ENCODE data around the gene DLGAP1. TPM values are rescaled to one million over a fixed set of nuclear protein-coding genes. Genes with fewer than 3 reads are reported as not detected.
"Not testable (repeated sequence)": the region's sequence is repeated elsewhere in the genome, so short reads cannot be mapped to it uniquely, and the experiment has no call there.

The DLGAP1 gene
- total RNA-seq, 1 donor from 2014 or later, result 2.0 TPM

DNA sequence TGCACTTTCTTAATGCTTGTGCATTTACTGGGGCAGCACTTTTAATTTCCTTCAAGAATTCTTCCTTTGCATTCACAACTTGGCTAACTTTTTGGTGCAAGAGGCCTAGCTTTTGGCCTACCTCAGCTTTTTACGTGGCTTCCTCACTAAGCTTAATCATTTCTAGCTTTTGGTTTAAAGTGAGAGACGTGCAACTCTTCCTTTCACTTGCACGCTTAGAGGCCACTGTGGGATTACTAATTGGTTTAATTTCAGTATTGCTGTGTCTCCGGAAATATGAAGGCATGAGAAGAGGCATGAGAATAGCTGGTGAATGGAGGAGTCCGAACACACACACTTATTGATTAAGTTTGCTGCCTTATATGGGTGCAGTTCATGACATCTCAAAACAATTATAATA, 354.1 kb downstream of the DLGAP1 start:
- no peak for DNase-seq (ENCODE audit: extremely low read depth, low read depth, low spot score)

DNA sequence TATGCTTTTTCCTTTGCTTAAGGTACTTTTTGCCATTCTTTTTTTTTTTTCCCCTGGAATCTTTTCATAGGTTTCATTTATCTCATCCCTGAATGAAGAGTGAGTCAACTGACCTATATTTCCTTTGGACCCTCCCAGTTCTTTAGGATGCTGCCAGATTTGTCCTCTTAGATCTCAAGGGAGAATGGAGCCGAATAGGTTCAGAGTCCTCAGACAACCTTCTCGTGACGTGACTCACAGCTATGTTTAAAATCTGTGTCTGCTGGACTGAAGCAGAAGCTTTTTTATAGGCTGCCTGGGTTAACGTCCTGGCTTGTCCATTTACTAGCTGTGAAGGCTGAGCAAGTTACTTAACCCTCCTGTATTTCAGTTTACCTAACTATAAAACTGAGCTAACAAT, 358.6 kb downstream of the DLGAP1 start:
- no peak for DNase-seq (ENCODE audit: extremely low read depth, low read depth, low spot score)

DNA sequence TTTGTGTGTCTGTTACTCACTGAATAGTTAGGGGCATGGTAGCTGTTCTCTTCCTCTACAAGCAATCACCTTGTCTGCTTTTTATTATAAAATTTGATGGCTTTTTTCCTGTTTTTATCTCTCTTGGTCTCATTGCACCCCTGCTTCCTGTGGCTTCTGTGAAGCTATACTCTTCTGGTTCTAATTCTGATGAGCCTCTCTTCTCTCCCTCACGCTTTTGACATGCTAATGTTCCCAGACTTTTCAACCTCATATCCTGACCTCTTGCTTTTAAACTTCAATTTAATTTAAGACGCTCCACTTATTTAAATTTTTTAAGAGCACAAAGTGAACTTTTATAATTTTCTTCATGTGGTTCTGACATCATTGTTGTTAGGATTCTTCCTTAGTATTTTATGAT, 361.4 kb downstream of the DLGAP1 start:
- DNase-seq (ENCODE audit: extremely low read depth, low read depth, low spot score), result no peak

DNA sequence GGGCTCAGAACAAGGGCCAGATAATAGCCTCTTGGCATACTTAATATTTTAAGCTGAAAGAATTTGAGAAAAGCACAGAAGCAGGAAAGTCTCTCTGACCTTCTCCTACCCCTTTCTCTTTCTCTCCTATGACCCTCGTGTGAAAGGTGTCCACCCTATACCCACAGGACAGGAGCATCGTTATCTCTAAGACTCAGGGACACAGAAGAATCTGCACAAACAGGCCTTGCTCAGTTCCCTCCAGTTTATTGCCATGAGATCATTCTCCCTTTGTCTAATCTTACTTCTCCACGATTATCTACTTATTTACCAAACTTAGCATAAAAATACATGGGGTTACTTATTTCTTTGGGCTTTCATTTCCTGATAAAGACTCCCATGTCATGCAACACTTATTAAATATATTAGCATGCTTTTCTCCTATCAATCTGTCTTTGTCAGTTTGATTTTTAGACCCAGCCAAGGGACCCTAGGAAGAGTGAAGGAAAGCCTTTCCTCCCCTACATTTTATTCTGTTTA, 370.7 kb downstream of the DLGAP1 start:
- no peak for DNase-seq (ENCODE audit: extremely low read depth, low read depth, low spot score)

DNA sequence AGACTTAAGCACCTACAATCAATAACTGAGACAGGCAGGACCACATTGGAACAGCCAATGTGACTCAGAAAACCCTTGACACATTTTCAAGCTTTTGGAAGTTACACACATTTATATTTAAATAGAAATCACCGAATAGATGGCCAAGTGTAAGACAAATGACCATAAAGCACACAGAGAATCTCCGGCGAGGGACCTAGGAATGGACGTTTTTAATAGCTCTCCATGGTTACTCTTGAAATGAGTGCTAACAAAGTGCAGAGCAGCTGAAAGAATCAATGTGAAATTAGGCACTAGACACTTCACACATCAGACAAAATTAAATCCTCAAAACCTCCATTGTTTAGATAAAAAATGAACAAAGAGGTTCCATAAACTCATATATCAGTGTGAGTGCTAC, 376.9 kb downstream of the DLGAP1 start:
- DNase-seq (ENCODE audit: extremely low read depth, low read depth, low spot score), result no peak

GRCh38 chr18:4077721-4078120, 377.4 kb downstream of the DLGAP1 start:
- DNase-seq (ENCODE audit: extremely low read depth, low read depth, low spot score), result no peak

- DNase-seq (ENCODE audit: extremely low read depth, low read depth, low spot score), result no peak
Observed at GRCh38 chr18:4077204-4077603, 377.9 kb downstream of the DLGAP1 start.

- no peak for DNase-seq (ENCODE audit: extremely low read depth, low read depth, low spot score)
Observed at GRCh38 chr18:4074647-4075046, 380.5 kb downstream of the DLGAP1 start.

DNA sequence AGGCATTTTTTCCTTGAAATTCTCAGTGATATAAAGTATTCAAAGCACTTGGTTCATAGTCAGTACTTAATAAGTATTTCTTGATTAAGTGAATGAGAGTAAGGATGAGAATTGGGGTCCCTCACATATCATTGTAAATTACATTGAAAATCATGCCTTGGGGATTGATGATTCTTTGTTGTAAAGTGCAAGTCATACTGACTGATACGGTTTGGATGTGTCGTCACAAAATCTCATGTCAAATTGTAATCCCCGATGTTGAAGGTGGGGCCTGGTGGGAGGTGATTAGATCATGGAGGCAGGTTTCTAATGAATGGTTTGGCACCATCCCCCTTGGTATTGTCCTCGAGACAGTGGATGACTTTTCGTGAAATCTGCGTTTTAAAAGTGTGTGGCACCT, 385.9 kb downstream of the DLGAP1 start:
- no peak for DNase-seq (ENCODE audit: extremely low read depth, low read depth, low spot score)

GRCh38 chr18:4068552-4069158, 386.5 kb downstream of the DLGAP1 start:
- DNase-seq (ENCODE audit: extremely low read depth, low read depth, low spot score), result peak; percentile 37

GRCh38 chr18:4063545-4063944, 391.6 kb downstream of the DLGAP1 start:
- DNase-seq (ENCODE audit: extremely low read depth, low read depth, low spot score), result no peak

DNA sequence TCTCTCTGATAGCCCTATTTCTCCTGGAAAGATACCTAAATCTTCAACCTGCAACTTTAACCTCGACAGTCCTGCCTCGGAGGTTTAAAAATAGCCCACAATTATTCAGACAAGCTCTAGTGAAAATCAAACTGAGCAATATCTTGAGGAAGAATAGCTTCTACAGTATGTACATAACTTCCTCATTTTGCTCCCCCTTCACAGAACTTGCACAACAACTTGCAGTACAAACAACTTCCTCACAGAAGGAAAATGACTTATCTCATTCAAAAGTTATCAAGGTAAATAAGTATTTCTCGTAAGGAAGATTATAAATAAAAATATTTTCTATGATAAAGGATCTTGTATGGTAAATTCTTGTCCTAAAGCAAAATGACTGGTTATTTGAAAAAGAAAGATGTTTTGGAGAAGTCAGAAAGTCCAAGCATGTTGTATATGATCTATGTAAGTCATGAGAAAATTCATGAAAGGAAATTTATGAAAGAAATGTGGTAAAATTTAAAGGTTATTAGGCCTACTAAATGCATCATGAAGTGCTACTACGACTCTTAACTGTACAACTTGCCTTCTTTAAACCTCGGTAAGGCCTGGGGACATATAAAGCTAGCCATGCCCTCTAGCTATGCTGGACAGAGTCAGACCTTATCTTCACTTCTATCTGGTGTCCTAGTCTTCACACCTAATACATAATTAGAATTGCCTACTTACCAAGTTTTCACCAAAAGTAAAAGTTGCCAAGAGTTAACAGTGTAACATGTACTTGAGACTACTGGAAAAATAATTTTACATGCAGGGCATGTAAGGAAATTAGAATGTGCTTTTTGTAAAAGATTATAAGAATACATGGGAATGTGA, 394.5 kb downstream of the DLGAP1 start:
- DNase-seq (ENCODE audit: extremely low read depth, low read depth, low spot score), result no peak

DNA sequence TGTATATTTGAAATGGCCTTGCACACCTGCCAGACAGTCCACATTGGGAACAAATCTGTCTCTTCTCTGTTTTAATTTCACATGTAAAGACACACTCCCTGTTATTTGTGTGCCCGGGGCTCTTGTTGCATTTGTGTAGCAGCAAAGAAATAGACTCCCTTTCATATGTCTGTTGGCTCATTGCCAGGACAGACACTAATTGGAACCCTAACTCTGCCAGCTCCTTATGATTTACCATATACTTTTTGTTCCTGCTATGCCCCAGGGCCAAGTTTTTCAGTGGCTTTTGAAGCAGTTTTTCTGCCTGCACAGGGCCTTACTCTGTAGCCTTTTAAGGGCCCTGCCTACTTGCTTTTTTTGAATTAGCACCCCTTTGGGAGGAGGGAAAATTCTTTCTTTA, 396.9 kb downstream of the DLGAP1 start:
- no peak for DNase-seq (ENCODE audit: extremely low read depth, low read depth, low spot score)

- no peak for DNase-seq (ENCODE audit: extremely low read depth, low read depth, low spot score)
Observed at GRCh38 chr18:4040391-4041092, 414.6 kb downstream of the DLGAP1 start.

DNA sequence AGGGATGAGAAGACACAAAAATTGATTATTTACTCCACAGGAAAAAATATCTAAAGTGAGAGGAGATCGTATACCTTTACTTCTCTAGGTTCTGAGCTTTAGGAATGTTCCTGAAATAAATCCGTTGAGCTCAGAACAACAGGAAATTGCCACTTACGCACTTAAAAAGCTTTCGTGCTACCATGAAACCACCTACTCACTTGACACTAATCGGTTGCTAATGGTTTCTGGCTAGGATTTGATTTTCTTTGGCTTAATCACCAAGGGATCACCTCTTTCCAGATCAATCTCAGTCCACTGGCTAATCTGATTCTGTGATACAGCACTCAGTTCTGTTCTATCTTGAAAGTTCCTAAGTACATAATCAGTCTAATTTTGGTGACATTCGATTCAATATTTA, 419.6 kb downstream of the DLGAP1 start:
- DNase-seq (ENCODE audit: extremely low read depth, low read depth, low spot score), result no peak

DNA sequence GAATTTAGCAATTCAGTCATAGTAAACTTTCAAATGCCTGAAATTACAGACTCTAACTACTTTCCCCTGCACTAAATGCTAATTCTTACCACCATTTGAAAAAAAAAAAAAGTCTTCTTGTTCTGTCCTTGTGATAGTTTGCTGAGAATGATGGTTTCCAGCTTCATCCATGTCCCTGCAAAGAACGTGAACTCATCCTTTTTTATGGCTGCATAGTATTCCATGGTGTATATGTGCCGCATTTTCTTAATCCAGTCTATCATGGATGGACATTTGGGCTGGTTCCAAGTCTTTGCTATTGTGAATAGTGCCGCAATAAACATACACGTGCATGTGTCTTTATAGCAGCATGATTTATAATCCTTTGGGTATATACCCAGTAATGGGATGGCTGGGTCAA, 420.3 kb downstream of the DLGAP1 start:
- not testable (repeated sequence) for DNase-seq (ENCODE audit: extremely low read depth, low read depth, low spot score)

DNA sequence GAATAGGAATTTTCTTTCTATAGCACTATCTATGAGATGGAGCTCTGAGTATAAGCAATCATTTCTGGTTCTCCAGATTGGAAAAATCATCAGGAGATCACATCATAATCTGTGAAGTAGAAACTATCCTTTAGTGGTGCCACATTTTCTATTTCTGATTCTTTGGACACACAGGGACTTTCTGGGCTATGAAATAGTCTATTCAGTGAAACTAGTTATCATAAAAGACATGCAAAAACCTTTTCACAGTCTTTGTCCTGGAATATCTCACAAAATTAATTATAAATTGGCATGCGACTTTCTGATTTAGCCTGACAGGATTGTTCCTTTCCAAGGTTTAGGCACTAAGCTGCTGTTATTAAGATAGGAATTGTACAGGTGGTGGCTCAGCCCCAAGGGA, 428.6 kb downstream of the DLGAP1 start:
- DNase-seq (ENCODE audit: extremely low read depth, low read depth, low spot score), result no peak

DNA sequence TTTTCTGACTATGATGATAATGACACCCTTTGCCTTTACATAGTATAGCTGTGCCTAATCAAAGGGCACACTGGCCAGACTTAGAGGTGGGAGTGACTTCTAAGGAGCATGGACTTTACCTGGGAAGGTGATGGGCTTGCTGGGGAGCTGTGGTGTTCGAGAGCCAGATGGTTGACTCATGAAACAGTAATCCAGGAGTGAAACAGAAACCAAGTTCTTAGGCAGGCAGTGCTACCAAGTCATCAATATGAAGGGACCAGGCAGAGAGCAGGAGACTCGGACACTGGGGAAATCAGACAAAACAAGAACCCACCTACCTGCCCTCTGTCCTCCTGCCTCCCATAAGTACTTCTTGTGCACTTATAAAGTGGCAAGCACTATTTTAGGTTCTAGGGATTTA, 430.4 kb downstream of the DLGAP1 start:
- DNase-seq (ENCODE audit: extremely low read depth, low read depth, low spot score), result no peak

- DNase-seq (ENCODE audit: extremely low read depth, low read depth, low spot score), result not testable (repeated sequence)
Observed at GRCh38 chr18:4022749-4023148, 432.4 kb downstream of the DLGAP1 start.

DNA sequence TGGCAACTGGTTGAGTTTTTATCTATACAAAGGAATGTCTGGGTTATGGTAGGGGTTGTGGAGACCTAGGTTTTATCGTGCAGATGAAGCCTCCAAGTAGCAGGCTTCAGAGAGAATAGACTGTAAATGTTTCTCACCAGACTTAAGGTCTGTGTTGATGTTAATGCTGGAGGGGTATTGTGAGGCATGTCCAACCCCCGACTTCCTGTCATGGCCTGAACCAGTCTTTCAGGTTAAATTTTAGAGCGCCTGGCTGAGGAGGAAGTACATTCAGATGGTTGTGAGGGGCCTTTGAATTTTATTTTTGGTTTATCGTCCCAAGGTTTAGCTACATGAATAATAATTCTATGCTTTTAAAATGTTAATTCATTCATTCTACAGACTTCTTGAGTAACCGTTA, 435.1 kb downstream of the DLGAP1 start:
- DNase-seq (ENCODE audit: extremely low read depth, low read depth, low spot score), result no peak

DNA sequence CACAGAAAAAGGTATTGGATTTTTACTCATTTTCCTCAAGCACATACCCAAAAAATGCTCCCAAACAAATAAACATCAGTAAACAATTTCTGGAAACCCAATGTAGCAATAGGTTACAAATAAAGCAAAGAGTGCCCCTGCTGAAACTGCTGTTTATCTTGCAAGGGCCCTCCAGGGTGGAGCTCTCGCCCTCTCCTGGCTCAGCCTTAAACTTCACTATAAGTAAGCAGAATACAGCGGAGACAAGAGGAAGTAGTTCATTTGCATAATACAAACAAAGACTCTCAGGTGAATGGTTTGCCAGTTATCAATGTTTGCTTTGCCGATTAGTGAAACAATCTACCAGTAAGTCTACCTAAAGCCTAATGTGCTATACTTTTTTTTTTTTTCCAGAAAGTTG, 437.6 kb downstream of the DLGAP1 start:
- no peak for DNase-seq (ENCODE audit: extremely low read depth, low read depth, low spot score)

Data from glomerular endothelial cell (primary cell).